Stimulated activated CD4-positive, alpha-beta T cell treated with anti-CD3 and anti-CD28 coated beads, Interleukin-1b, Interleukin-23, amount 100 ng/mL, for 4 hours (primary cell): ENCODE measurements around the gene PTH1R.
A peak's percentile ranks its signal among the peaks of the same experiment; 100 is the strongest.

Source experiments
- DNase-seq, 2 donors: peaks; one replicate each; pipeline ENCODE4 v3.0.0-alpha.2; 2020; ENCODE audit warnings: low read depth in 2 of 2

PTH1R gene

DNA sequence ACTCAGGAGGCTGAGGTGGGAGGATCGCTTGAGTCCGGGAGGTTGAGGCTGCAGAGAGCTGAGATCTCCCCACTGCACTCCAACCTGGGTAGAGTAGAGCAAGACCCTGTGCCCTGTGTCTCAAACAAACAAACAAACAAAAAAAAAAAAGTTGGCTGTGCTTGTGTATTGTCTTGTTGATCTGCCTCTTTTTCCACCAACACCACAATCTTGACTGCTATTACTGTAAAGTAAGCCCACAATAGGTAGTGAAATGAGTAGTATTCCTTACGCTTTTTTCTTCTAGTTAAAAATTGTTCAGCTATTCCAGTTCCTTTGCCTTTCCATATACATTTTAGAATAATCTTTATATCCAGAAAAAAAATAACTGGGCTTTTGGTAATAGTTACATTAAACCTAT, 35.5 kb downstream of the PTH1R start:
- no peak for DNase-seq

DNA sequence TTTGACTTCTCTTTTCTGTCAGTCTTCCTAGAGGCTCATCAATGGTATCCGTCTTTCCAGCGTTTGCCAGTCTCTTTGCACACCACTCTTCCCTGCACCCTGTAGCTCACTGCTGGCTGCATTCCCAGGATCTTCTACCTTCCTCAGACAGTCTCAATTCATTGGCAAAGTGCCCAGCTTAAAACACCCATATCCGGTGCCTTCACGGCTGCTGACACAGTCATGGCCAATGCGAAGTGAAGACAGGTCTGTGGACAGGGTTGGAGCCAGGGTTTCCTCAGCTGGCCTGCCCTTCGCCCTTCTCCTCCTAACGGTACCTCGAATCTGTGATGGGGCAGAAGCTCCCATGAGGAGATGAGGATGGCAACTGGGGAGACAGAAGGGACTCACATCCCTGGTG, 36.1 kb downstream of the PTH1R start:
- DNase-seq, result no peak

DNA sequence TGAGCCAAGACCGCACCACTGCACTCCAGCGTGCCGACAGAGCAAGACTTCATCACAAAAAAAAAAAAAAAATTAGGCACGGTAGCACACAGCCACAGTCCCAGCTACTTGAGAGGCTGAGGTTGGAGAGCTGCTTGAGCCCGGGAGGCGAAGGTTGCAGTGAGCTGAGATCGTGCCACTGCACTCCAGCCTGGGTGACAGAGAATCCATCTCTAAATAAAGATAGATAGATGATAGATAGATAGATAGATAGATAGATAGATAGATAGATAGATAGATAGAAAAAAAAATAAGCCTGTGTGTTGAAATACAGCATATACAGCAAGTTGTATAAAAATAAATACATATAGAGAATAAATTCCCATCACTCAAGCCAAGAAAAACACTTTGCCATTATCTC, 37.3 kb downstream of the PTH1R start:
- no peak for DNase-seq

DNA sequence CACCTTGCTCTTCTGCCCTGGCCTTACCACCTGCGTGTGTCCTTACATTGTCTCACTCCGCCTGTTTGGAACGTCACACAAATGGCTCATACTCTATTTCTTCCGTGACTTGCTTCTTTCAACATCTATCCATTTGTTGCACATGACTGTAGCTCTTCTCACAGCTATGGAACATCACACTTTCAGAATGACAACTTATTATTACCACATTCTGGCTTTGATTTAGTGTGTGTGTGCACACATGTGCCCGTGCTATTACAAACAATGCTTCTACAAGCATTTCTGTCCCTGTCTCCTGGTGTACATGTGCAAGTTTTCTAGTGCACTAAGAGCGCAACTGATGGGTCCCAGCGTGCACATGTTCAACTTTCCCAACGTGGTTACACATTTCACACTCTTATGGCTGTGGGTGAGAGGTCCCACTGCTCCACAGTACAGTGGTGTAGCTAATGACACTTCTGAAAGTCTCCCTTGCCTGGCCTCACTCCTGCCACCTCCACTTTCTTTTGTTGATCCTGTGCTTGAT, 37.8 kb downstream of the PTH1R start:
- DNase-seq, result no peak

DNA sequence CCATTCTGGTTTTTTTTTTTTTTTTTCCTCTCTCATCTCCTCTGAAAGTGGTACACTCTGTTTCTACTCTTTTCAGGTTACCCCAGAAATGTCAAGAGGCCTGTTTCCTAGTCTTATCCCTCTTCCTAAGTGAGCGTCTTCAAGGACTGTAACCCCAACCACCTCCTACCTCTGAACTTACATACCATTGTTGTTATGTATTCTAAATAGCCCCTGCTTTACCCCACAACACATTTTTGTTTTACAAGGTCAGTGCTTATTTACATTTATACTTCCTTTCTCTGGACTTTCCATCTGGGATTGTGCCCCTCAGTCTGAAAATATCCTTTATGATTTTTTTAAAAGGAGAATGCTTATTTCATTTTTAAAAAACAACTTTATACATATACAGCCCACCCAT, 38.8 kb downstream of the PTH1R start:
- no peak for DNase-seq

DNA sequence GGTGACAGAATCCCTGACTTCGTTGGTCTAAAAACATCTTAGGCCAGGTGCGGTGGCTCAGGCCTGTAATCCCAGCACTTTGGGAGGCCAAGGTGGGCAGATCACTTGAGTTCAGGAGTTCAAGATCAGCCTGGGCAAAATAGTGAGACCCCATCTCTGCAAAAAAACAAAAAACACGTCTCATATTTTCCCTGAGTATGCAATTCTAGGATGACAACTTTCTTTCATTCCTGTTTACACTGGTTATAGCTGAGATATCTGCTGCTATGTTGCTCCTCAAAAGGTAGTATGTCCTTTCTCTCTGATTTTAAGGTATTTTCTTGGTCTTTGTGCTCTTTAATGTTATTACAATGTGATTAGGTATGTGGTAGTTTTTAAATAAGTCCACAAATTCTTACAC, 39.3 kb downstream of the PTH1R start:
- DNase-seq, result no peak

DNA sequence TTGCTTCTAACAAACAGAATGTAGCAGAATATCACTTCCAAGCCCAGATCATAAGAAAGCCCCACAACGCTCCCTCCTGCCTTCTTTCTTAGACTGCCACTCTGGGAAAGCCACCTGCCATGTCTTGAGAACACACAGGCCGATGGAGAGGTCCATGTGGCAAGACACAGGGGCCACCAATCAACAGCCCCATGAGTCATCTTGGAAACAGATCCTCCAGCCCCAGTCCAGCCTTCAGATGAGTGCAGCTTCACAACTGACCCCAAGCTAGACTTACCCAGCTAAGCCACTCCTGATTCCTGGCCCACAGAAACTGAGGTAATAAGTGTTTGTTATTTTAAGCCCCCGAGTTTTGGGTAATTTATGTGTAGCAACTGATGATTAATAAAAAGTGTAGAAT, 39.7 kb downstream of the PTH1R start:
- DNase-seq, result no peak

DNA sequence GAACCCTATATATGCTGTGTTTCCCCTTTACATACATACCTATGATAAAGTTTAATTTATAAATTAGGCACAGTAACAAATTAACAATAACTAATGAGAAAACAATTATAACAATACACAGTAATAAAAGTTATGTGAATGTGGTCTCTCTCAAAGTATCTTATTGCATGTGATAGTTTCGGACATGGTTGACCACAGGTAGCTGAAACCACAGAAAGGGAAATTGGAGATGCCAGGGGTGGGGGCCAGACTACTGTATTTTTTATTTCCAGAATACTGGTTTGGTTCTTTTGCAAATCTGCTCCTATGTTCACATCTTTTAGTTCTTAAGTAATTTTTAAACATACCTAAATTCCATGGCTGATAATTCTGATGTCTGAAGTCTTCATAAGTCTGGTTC, 40.7 kb downstream of the PTH1R start:
- DNase-seq, result no peak

DNA sequence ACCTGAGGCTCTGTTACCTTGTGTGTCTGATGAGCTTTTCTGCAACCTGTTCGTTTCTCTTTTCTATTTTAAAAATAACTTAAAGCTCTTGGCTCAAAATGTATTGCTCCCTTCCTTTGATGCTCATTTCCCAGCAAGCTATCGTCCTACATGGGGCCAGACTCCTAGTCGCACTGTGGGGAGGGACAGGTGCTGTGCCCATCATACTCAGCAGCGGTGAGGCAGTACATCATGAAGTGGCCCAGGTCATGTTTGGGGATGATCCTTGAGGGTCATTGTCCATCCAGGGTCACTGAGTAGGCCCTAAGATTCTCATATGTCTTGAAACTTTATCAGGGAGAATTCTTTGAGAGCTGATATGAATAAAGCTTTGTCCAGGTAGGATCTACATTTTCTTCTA, 41.1 kb downstream of the PTH1R start:
- DNase-seq, result no peak

DNA sequence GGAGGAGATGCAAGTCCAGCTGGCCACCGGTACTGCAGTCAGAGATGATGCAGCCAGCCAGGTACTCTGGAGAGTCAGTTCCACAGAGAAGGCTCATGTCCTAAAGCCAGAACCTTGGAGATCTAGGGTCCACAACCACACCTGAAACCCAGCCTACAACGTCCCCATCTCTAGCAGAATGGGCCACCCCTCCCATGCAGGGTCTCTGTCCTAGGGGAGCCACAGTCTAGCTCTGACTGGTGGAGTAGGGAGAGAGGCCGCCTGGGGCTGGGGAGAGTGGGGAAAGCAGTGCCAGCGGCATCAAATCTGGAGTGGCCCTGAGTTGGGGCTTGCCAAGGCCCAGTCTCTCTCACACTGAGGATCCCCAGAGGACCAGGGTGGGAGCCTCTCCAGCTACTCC, 43.5 kb downstream of the PTH1R start:
- no peak for DNase-seq

DNA sequence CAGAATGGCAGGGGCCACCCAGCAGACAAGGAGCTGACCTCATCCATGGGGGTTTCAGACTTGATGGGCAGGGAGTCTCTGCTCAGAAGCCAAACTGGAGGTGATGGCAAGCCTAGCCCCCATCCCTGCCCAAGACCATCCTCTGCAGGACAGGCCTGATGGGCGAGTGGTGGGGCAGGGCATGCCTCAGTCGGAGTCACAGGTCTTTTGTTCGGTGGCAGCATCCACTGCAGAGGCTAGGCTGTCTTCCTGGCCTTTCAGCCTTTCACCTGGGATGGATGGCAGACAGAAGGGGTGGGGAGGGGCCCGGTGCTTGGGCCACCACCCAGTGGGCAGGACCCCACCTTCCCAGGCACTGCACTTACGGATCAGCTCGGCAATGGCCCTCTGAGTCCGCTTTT, 44.4 kb downstream of the PTH1R start:
- DNase-seq, result no peak

DNA sequence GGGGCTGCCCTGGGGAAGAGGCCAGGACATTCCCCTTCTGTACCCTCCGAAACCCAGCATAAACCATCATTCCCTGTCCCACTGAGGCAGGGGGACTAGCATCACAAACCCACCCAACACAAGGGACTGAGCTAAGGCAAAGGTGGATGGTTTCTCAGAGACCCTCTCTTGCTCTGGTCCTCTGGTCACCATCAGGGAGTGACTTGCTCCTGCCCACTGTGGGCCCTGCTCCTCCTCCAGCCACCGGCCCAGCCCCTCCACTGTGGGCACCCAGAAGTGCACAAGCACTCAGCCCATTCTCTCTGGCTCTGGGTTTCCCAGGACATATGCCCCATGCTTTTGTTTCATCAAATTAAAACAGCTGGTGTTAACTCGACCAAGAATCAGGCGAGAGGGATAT, 44.9 kb downstream of the PTH1R start:
- DNase-seq, result no peak

DNA sequence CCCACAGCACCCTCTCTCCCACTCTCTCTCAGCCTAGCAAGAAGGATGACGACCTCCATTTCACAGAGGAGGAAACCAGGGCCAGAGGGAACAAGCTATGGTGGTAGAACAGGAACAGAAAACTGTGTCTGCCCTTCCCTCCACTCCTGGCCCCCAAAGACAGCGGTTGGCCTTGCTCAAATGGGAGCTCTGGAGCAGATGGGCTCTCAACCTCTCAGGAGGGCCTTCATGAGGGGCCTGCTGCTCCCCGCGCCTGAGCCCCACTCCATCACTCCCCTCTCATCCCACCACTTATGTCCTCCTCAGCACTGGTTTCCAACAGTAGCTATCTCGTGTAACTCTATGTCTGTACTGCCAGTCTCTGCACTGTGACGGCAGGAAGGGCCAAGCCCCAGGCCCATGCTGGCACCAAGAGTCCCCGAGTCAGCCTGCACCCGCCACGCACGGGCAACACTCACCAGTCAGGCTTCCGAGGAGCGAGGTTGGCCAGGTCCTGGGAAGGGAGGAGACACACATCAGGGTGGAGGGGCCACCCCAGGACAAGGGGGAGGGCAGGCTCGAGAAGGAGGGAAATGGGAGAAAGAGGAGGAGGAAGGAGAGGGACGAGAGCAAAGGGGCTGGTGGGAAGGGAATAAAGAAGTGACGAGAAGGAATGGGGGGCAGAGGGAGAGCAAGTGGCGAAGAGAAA, 45.5 kb downstream of the PTH1R start:
- DNase-seq, result no peak

DNA sequence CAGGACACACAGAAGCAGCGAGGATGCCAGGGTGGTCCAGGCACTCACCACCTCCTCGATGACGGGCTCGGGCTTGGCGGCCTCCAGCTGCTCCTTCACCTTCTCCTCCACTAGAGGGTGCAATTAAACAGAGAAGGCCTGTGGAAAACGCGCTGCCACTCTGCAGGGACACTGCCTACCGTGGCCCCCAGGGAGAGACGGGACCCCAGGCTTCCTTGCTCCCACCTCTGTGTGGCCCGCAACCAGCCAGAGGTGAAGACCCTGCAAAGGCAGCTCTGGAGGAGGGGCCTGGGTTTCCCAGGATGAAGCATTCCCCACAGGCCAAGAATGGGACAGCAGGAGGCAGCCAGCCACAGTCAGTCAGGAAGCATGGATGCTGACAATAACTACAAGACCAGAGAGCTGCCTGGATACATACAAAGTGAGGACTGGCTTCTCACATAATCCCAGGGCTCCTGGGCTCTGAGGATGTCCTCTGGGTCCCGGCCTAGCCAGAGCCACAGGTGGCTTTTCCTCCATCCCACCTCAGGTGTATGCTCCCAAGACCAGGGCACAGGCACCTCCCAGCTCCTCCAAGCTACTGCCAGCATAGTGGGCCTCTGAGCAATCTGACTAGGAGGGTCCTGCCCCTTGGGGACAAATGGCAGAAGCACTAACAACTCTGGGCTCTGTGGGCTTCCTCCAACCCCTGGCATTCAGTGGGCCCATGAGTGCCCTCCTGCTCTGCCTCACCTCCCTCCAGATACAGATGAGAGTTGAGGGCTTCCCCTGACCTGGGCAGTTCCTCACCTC, 46.2 kb downstream of the PTH1R start:
- peak in 1 of 2 donors; percentile 14 for DNase-seq

DNA sequence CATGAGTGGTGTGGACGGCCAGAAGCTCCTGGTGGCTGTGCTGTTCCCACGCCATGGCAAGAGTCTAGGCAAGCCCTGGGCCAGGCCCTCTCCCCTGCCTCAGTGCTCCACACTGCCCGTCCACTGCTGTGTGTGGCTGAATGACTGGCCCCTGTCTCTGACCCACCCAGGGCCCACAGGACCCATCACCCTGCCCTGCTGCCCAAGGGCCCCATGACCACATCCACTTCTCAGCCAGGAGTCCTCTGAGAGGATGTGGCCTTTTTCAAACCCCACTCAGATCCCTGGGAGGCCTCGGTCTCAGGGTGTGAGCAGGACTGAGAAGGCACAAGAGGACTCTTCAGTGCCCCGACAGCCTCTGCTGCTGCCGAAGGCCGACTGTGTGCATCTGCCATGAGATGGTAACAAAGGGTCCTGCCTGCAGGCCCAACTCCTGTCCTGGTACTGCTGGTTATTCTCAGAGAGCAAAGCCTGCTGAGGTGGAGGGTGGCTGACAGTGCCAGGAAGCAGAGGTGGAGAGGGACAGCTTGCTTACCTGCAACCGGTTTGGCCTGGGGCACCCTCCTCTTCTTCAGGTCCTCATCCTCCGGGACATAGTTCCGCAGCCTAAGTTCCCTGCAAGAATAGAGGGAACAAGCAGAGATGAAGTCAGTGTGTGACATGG, 47.5 kb downstream of the PTH1R start:
- DNase-seq, result no peak

DNA sequence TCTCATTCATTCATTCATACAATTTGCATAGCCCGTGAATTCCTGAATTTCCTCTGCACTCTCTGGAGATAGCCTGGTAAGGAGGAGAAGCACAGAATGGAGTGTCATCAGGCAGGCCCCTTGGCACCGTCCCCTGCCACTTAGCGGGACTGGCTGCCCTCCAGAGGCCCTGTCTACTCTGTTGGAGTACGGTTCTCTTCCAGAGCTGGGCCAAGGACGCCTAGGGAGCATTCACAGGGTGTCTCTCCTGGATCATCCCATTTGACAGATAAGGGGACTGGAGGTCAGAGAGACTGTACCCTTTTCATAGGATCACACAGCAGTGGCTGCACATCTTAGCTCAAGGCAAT, 48.0 kb downstream of the PTH1R start:
- DNase-seq, result no peak

DNA sequence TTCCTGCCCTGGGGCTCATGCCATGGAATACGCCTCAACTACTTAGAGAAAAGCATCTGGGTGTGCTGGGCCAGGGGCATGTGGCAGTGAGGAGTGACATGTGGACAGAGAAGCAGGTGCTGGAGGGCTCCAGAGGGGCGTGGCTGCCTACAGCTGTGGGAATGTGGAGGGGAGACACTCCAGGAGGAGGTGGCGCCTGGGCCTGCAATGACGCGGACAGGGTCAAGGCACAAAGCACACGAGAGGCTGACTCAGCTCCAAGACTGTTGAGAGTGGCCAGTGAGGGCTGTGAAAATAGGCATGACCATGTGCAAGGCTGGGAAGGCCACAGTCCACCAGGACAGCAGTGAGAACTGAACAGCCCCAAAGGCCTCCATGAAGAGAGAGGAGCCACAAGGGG, 48.5 kb downstream of the PTH1R start:
- no peak for DNase-seq

DNA sequence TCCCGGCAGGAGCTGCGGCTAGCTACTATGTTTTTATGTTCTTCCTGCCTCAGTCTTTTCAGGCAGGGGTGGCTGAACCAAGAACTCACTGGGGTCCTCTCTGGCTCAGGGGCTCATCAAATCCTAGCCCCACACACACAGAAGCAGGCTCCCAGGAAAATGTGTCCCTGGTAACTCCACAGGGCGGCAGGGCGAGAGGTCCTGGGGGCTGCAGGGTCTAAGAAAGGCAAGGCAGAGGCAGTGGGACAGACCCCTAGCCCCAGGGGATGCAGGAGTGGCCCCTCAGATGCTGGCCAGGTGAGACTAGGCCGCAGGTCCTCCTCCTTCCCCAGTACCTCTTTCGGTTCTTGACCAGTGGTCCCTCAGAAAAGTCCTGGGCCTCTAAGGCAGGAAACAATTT, 48.9 kb downstream of the PTH1R start:
- no peak for DNase-seq

DNA sequence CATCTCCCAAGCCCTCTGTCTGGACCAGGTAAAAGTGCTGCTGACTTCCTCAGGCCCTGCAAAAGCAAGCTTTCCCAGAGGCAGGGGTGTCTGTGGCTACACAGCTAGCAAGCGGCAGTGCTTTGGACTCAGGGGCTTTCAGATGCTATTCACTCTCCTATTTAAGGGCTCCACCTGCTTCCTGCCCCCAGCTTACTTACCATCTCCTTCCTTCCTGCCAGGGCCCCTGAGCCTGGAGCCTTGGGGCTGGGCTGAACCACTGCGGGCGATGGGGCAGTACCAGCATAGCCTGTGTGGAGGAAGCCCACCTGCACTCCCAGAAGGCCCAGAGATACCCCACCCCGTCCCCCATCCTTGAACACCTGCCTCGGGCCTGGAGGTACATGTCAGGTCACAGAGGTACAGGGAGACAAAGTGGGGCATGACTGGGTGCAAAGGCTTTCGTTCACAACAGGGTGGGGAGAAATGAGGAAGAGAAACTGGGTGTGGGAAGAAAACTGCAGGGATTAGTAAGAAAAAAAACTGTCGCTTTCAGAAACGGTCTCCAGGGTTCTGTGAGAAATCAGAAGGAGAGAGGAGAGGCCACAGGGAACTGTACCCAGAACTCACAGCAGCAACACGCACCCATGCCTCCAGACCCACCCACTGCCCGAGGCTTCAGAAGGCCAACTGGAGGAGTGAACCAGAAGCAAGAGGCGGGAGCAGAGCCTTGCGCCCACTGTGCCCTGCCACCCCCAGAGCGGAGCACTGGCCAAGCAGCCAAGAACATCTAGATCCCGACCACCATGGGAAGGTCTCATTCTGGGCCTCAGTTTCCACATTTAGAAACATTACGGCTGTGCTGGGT, 49.6 kb downstream of the PTH1R start:
- no peak for DNase-seq

DNA sequence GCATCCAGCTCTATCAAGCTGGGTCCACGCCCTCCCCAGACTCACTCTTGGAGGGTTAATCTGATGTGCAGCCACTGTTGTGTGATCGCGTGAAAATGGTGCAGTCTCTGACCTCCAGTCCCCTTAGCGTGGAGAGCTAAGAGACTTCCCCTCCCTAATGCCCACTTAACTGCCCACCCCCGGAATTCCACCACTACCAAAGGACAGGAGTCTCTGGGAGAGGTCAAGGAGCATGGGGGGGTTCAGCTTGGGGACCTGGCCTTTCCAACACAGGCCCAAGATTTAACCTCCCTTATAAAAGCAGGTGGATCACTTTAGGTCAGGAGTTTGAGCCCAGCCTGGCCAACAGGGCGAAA, 50.2 kb downstream of the PTH1R start:
- DNase-seq, result no peak

DNA sequence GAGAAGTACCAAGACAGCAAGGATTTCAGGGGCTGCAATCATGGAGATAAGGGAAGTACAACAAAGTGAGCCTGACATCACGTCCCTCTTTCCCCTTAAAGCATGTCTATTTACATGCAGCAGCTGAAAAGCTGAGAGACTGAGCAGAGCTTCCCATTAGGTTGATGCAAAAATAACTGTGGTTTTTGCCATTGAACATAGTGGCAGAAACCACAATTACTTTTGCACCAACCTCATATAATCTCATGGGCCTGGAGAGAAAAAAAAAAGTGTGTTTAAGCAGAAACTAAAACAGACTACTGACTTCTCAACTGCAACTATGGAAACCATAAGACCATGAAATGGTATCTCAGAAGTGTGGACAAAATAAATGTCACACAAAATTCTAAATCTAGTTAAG, 50.8 kb downstream of the PTH1R start:
- DNase-seq, result no peak

DNA sequence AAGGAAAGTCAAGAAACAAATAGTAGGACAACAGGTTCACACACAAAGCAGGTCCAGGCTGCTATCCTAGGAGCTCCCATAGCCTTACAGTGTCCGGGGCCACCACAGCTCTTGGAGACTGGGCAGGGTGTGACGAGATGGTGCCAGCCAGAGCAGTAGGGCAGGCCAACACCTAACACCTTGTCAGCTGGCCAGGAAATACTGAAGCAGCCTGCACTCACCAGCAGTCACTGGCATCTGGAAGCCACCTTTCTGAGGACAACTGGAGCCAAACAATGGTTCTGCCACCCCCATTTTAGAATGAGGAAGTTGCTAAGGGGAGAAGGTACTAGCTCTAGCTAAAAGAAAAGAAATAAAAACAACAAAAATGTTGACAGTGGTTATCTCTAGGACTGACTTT, 51.8 kb downstream of the PTH1R start:
- DNase-seq, result no peak
